Measurements from ENCODE around the gene SERPINA1.
"Not testable (repeated sequence)": the region's sequence is repeated elsewhere in the genome, so short reads cannot be mapped to it uniquely, and the experiment has no call there.

The SERPINA1 gene

GRCh38 chr14:94368956-94369355 is 19.4 kb downstream of the SERPINA1 start:
- DNase-seq, result no peak

GRCh38 chr14:94368243-94368590 is 20.2 kb downstream of the SERPINA1 start:
- DNase-seq, result no peak

- DNase-seq, result no peak
These were observed 20.8 kb downstream of the SERPINA1 start for GRCh38 chr14:94367347-94368242.

GRCh38 chr14:94366146-94366915 is 22.1 kb downstream of the SERPINA1 start, which contains the start of gene SERPINA2:
SERPINA2 (minus strand) TSS chr14:94366698.
- DNase-seq, result no peak

GRCh38 chr14:94365624-94366023 is 22.8 kb downstream of the SERPINA1 start:
- DNase-seq, result no peak

- no peak for DNase-seq
These were observed 23.4 kb downstream of the SERPINA1 start for GRCh38 chr14:94364964-94365363.

GRCh38 chr14:94364037-94364436 is 24.4 kb downstream of the SERPINA1 start:
- DNase-seq, result no peak

- DNase-seq, result no peak
These were observed 25.2 kb downstream of the SERPINA1 start for GRCh38 chr14:94363151-94363624.

- no peak for DNase-seq
These were observed 25.7 kb downstream of the SERPINA1 start for GRCh38 chr14:94362614-94363133.

- no peak for DNase-seq
These were observed 26.7 kb downstream of the SERPINA1 start for GRCh38 chr14:94361682-94362081.

- DNase-seq, result no peak
These were observed 27.3 kb downstream of the SERPINA1 start for GRCh38 chr14:94360945-94361565.

- no peak for DNase-seq
These were observed 31.2 kb downstream of the SERPINA1 start for GRCh38 chr14:94357166-94357565.

- DNase-seq, result no peak
These were observed 31.9 kb downstream of the SERPINA1 start for GRCh38 chr14:94356379-94357056.

GRCh38 chr14:94355191-94355794 is 33.1 kb downstream of the SERPINA1 start:
- no peak for DNase-seq

- DNase-seq, result no peak
These were observed 33.7 kb downstream of the SERPINA1 start for GRCh38 chr14:94354638-94355185.

GRCh38 chr14:94354190-94354589 is 34.2 kb downstream of the SERPINA1 start:
- not testable (repeated sequence) for DNase-seq

GRCh38 chr14:94349276-94349675 is 39.1 kb downstream of the SERPINA1 start:
- DNase-seq, result no peak

GRCh38 chr14:94348836-94349235 is 39.6 kb downstream of the SERPINA1 start:
- no peak for DNase-seq

GRCh38 chr14:94346841-94347240 is 41.6 kb downstream of the SERPINA1 start:
- DNase-seq, result no peak

GRCh38 chr14:94346065-94346786 is 42.2 kb downstream of the SERPINA1 start:
- peak; percentile 28 to 31 for DNase-seq

Measured in stimulated activated CD4-positive, alpha-beta T cell treated with anti-CD3 and anti-CD28 coated beads, Interleukin-2, amount 100 ng/mL, for 48 hours (primary cell).